Caco-2 (cell line): ENCODE data around the gene ATIC. TPM values are rescaled to one million over a fixed set of nuclear protein-coding genes. Genes with fewer than 3 reads are reported as not detected.

Source experiments
- BruUV-seq: library from RNA; stranded (reverse); fragments of 400-500 nt; replicated peaks from 2 replicates; lab custom pipeline; 2021; lab: Mats Ljungman, UMichigan
- CTCF ChIA-PET: fragments of 300-600 bp; sonication (Branson Sonifier 250); formaldehyde crosslinking; loops from one replicate; lab custom pipeline; 2022; ENCODE audit warnings: antibody characterized with exemption; lab: Charles Lee
- POLR2A ChIA-PET: fragments of 300-600 bp; sonication (Branson Sonifier 250); formaldehyde crosslinking; loops from one replicate; lab custom pipeline; 2022; ENCODE audit warnings: antibody characterized with exemption; lab: Charles Lee
- DNase-seq, 2 experiments: peaks; one replicate each; pipeline versions ENCODE4 v3.0.0 to v3.0.0-alpha.2; 2020 to 2022
- H3K27me3 ChIP-seq: replicated peaks from 2 replicates; pipeline ENCODE4 v1.6.0; 2011; ENCODE audit warnings: low read length; ENCODE audit not compliant: control insufficient read depth, insufficient read depth
- H3K36me3 ChIP-seq: 2 replicates; pipeline ENCODE4 v1.5.1; 2011; ENCODE audit warnings: low read length; ENCODE audit not compliant: control insufficient read depth, insufficient read depth
- H3K4me1 ChIP-seq: fragments of 250-450 bp; sonication (Bioruptor Pico); 2 replicates; pipeline ENCODE4 v1.5.1; 2020; ENCODE audit warnings: mild to moderate bottlenecking
- H3K4me3 ChIP-seq: 2 replicates; pipeline ENCODE4 v1.5.1; 2011; ENCODE audit warnings: low read depth, mild to moderate bottlenecking, control low read depth, low read length
- H3K9me3 ChIP-seq: fragments of 250-450 bp; sonication (Bioruptor Pico); 2 replicates; pipeline ENCODE4 v1.5.1; 2020; ENCODE audit warnings: mild to moderate bottlenecking, moderate library complexity
- H3K27ac Mint-ChIP-seq: one replicate; pipeline ENCODE4 v1.8.0; 2022; ENCODE audit warnings: mixed read lengths; ENCODE audit not compliant: unreplicated experiment
- H3K27me3 Mint-ChIP-seq: one replicate; pipeline ENCODE4 v1.8.0; 2022; ENCODE audit warnings: mixed read lengths; ENCODE audit not compliant: insufficient read depth, unreplicated experiment
- H3K36me3 Mint-ChIP-seq: one replicate; pipeline ENCODE4 v1.8.0; 2022; ENCODE audit warnings: mild to moderate bottlenecking, mixed read lengths; ENCODE audit not compliant: insufficient read depth, unreplicated experiment
- H3K4me1 Mint-ChIP-seq: one replicate; pipeline ENCODE4 v1.8.0; 2022; ENCODE audit warnings: low read depth, mixed read lengths; ENCODE audit not compliant: unreplicated experiment
- H3K4me3 Mint-ChIP-seq: one replicate; pipeline ENCODE4 v1.8.0; 2022; ENCODE audit warnings: mild to moderate bottlenecking, moderate library complexity, mixed read lengths; ENCODE audit not compliant: unreplicated experiment
- H3K9me3 Mint-ChIP-seq: one replicate; pipeline ENCODE4 v1.8.0; 2022; ENCODE audit warnings: mixed read lengths; ENCODE audit not compliant: unreplicated experiment
- CTCF ChIP-seq, 2 experiments: fragments of 200-600 bp in 1 of 2; IDR thresholded peaks; 1 replicate in 1 of 2; 2 replicates in 1 of 2; pipeline versions ENCODE4 v1.5.1 to v1.8.0; 2011 to 2022; ENCODE audit warnings: antibody characterized with exemption in 1 of 2, control low read depth in 1 of 2, inconsistent platforms in 1 of 2, low read depth in 1 of 2, low read length in 1 of 2, mild to moderate bottlenecking in 1 of 2, moderate library complexity in 1 of 2; ENCODE audit not compliant: insufficient read depth in 1 of 2, severe bottlenecking in 1 of 2, unreplicated experiment in 1 of 2
- intact Hi-C: fragments of 100-400 bp; cut with micrococcal nuclease; formaldehyde crosslinking; loops from one replicate; pipeline ENCODE4 v1.10.0; 2022; ENCODE audit not compliant: unreplicated experiment
- total RNA-seq: library from RNA; stranded (reverse); gene quantifications from 2 replicates; pipeline ENCODE4 v1.2.3, GENCODE V29; 2022

Gene ATIC
- total RNA-seq, 1 experiment from 2014 or later: 318 TPM

GRCh38 chr2:215324811-215325210, 13.0 kb downstream of the ATIC start:
- BruUV-seq: no TSS peak
- CTCF ChIA-PET: no interaction called here
- no peaks in the 10 kb centered on the region for H3K9me3 Mint-ChIP-seq
- peaks cover 6% of the 10 kb centered on the region for H3K4me1 Mint-ChIP-seq
- TF ChIP-seq CTCF (IDR thresholded peaks at IDR 0.05; ENCODE audit: insufficient read depth in 1 of 2, low read depth in 1 of 2, low read length in 1 of 2, severe bottlenecking in 1 of 2, unreplicated experiment in 1 of 2): no peak
- DNase-seq: no peak
- no peak overlapping the region for H3K4me3 Mint-ChIP-seq
- POLR2A ChIA-PET: no interaction called here
- Histone ChIP-seq H3K9me3 (no peaks in the 10 kb centered on the region), H3K4me1 (0 out of 2 replicates have a peak, but pooled peaks cover 4% of the 10 kb centered on the region), H3K4me3 (no peak overlapping the region), H3K36me3 (peaks cover 2% of the 10 kb centered on the region; the same call in 1 of the 2 replicates), H3K27me3 (no peaks in the 10 kb centered on the region)
- intact Hi-C loops: no loop called here
- peak overlapping the region; percentile 23 for H3K27ac Mint-ChIP-seq
- peaks cover 99% of the 10 kb centered on the region for H3K36me3 Mint-ChIP-seq
- no peaks in the 10 kb centered on the region for H3K27me3 Mint-ChIP-seq

- H3K9me3 Mint-ChIP-seq: no peaks in the 10 kb centered on the region
- no peak for TF ChIP-seq CTCF (IDR thresholded peaks at IDR 0.05; ENCODE audit: insufficient read depth in 1 of 2, low read depth in 1 of 2, low read length in 1 of 2, severe bottlenecking in 1 of 2, unreplicated experiment in 1 of 2)
- ChIA-PET POLR2A (no interaction called here), CTCF (interaction anchor here (0.7 kb wide), 1 partner anchor 14 kb away, joined by 4 read pairs; no protein-coding TSS in a partner anchor)
- Histone ChIP-seq H3K9me3 (no peaks in the 10 kb centered on the region), H3K4me1 (peaks cover 21% of the 10 kb centered on the region), H3K36me3 (peaks cover 2% of the 10 kb centered on the region; the same call in 1 of the 2 replicates), H3K27me3 (no peaks in the 10 kb centered on the region), H3K4me3 (no peak overlapping the region)
- peaks cover 12% of the 10 kb centered on the region for H3K4me1 Mint-ChIP-seq
- no peak for DNase-seq
- no TSS peak for BruUV-seq
- intact Hi-C loops: no loop called here
- H3K4me3 Mint-ChIP-seq: no peak overlapping the region
- peak overlapping the region; percentile 7 for H3K27ac Mint-ChIP-seq
- no peaks in the 10 kb centered on the region for H3K27me3 Mint-ChIP-seq
- H3K36me3 Mint-ChIP-seq: peaks cover 95% of the 10 kb centered on the region
These were observed 16.2 kb downstream of the ATIC start for GRCh38 chr2:215328066-215328465.

GRCh38 chr2:215332872-215333595, 21.2 kb downstream of the ATIC start:
- Histone ChIP-seq H3K4me1 (peaks cover 28% of the 10 kb centered on the region), H3K4me3 (no peak overlapping the region), H3K9me3 (no peaks in the 10 kb centered on the region), H3K36me3 (no peaks in the 10 kb centered on the region; the same call in 1 of the 2 replicates), H3K27me3 (no peaks in the 10 kb centered on the region)
- TF ChIP-seq CTCF (IDR thresholded peaks at IDR 0.05; ENCODE audit: insufficient read depth in 1 of 2, low read depth in 1 of 2, low read length in 1 of 2, severe bottlenecking in 1 of 2, unreplicated experiment in 1 of 2): no peak
- intact Hi-C loops: loop anchor here (1.0 kb wide), 1 partner anchor 21 kb away; the partner anchor contains the start of gene ATIC
- Mint-ChIP-seq H3K4me3 (peak overlapping the region; percentile 6), H3K27me3 (no peaks in the 10 kb centered on the region), H3K36me3 (peaks cover 93% of the 10 kb centered on the region), H3K9me3 (no peaks in the 10 kb centered on the region), H3K4me1 (peaks cover 23% of the 10 kb centered on the region), H3K27ac (peak overlapping the region; percentile 3)
- peak; percentile 48 to 54 for DNase-seq
- BruUV-seq: no TSS peak
- ChIA-PET CTCF (no interaction called here), POLR2A (no interaction called here)
